Measurements from ENCODE around the gene PRKCB.

GRCh38 chr16:24011237-24011636 is 175.5 kb downstream of the PRKCB start:
- no peak for TF ChIP-seq CTCF (IDR thresholded peaks at IDR 0.05; ENCODE audit: poor library complexity)
- no peak for TF ChIP-seq EZH2 (IDR thresholded peaks at IDR 0.05; ENCODE audit: borderline replicate concordance)
